GM18951 (cell line): ENCODE measurements around the gene SCO1.

ENCODE experiments used
- POLR2A ChIP-seq: IDR thresholded peaks from 4 replicates; pipeline ENCODE4 v1.6.1; 2011; ENCODE audit warnings: mild to moderate bottlenecking; ENCODE audit not compliant: insufficient read length, insufficient read depth; ENCODE audit errors: extremely low read depth
- in situ Hi-C: fragments of 300-500 bp; cut with MboI; formaldehyde crosslinking; loops from one replicate; pipeline ENCODE4 v1.12.0; 2022; ENCODE audit warnings: low sequenced_read_pairs, mixed read lengths, inconsistent platforms; ENCODE audit not compliant: unreplicated experiment

SCO1 gene

DNA sequence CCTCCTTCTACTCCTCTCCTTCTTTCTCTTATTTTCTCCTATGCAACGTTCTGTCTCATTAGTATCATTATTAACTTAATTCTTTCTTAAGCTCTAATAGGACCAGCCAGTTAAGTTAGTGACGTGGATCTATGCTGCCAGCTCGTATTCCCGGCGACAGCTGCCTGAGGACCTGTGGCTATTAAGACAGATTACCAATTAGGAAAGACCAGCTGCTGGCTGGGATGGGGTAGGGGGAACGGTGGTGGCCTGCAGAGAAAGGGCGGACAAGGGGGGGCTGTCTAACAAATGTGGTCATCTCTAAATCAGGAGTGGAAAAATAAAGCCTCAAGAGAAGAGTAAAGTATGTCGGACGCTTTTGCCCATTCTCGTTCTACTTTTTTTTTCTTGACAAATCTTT, 39.5 kb downstream of the SCO1 start:
- TF ChIP-seq POLR2A: no peak
- in situ Hi-C loops: no loop called here

DNA sequence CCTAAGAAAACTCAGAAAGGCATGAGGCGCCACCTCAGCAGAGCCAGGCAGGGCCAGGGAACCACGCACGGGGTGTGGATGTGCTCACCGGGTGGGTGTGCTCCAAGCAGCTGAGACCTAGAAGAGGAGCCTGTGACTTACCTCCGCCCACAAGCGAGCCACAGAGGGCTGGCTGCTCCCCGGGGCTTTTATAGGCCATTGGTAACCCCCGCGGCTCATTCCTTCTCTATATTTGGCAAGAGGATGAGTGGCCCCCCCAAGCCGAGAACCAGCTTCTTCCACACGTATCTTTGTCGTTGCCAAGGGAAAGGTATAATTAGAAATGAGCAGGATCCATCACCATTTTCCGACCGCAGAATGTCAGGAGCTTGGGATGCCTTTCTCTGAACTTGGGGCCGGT, 40.2 kb downstream of the SCO1 start, which contains the start of gene MYH3:
Gene MYH3, minus strand, starts transcription at position 162 of the 400 bp plus-strand sequence. CDS start 2,245 bp downstream, outside the sequence.
- in situ Hi-C loops: no loop called here
- no peak for TF ChIP-seq POLR2A

DNA sequence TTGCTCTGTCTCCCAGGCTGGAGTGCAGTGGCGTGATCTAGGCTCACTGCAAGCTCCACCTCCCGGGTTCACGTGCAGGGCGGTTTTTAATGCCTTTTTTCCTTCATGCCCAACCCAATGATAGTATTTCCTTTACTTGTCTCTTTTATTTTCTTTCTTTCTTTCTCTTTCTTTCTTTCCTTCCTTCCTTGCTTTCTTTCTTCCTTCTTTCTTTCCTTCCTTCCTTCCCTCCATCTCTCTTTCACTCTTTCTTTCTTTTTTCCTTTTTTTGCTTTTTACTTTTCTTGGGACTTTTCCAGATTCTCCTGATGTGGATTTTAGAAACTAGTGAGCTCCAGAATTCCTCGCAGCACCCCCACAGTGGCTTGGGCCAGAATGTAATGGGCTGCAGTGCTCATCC, 43.3 kb downstream of the SCO1 start:
- TF ChIP-seq POLR2A: no peak
- in situ Hi-C loops: no loop called here

DNA sequence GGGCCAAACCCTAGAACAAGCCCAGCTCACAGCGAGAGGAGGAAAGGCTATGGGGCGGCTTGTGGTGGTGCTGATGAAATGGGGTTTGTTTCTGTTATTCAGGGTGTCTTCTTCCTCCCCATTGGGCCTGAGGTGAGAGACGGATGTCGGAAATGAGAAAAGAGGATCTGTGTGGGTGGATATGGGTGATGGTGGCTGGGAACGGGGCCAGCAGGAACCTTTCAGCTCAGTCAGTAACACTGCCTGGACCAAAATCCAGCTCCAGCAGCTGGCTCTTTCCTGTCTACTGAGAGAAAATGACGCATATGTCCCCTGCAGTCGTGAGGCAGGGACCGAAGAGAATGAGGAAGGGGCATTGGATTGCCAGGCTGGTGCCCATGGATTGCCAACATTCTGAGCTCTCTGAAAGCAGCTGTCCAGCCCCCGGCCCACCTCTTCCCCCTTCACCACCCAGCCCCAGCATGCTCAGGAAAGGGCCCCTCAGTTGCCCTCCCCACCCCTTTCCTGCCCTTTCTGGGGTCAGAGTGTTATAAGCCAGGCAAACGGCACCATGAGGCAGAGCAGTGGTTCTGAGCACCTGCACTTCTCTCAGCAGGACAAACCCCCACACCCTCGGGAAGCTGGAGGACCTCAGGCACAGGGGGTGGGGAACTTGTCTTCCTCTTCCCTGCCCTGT, 44.2 kb downstream of the SCO1 start:
- no peak for TF ChIP-seq POLR2A
- in situ Hi-C loops: no loop called here

DNA sequence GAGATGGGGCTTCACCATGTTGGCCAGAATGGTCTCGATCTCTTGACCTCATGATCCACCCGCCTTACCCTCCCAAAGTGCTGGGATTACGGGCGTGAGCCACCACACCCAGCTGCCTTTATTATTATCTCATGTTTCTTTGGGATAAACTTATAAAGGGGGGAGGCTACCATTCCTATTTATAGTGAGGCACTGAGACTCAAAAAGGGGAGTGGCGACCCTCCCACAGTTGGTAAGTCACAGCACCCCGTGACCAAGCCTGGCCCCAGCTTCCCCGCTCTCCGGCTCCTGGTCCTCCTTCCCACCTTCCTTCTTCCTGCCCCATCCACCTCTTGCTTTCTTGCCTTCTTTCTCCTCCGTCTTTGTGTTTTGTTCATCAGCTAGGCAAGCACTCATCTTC, 45.4 kb downstream of the SCO1 start:
- in situ Hi-C loops: no loop called here
- TF ChIP-seq POLR2A: no peak

DNA sequence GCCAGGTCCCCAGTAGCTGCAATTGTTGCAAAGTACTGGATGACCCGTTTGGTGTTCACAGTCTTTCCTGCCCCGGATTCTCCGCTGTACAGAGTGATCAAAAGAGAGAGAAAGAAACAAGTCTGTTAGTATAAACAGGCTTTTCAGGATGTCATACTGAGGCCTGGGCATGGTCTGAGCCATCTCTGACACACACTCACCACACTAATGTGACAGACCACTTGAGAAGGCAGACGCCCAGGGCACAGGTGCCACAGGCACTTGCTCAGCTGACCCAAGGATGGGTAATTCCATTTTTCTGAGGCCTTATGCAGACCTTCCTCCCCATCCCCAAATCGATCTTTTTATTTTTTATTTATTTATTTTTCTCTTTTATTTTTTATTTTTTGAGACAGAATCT, 47.7 kb downstream of the SCO1 start:
- in situ Hi-C loops: loop anchor here (10.0 kb wide), 1 partner anchor 195 kb away; no protein-coding TSS in a partner anchor
- TF ChIP-seq POLR2A: no peak

DNA sequence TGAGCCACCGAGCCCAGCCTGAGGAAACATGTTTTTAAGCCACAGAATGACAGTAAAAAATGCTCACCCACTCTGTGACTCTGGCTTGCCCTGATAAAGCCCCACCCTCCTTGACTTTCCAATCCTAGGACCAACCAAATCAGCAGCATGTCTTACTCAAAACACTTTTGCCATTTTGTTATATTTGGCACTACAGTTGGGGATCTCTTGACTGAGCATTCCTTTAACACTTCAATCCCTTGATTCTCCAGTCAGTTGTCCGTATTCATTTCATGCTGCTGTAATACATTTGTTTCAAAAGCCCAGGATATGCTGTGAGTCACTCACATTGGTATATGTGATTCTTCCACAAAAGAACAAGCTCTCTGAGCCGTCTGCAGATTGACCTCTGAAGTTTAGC, 48.4 kb downstream of the SCO1 start:
- TF ChIP-seq POLR2A: no peak
- in situ Hi-C loops: loop anchor here (10.0 kb wide), 1 partner anchor 196 kb away; no protein-coding TSS in a partner anchor

DNA sequence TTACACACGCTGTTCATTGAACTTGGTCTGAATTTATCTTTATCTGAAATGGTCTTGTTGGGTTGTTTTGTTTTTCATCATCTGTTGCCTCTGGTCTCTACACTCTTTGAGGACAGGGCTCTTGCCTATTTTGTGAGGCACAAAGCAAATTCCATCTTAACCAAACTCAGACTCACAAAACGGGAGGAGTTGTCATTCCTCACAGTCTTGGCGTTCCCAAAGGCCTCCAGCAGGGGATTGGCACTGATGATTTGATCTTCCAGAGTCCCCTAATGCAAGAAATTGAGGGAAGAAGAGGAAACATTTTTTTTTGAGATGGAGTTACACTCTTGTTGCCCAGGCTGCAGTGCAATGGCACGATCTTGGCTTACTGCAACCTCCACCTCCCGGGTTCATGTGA, 49.0 kb downstream of the SCO1 start:
- no peak for TF ChIP-seq POLR2A
- in situ Hi-C loops: loop anchor here (10.0 kb wide), 1 partner anchor 196 kb away; no protein-coding TSS in a partner anchor

DNA sequence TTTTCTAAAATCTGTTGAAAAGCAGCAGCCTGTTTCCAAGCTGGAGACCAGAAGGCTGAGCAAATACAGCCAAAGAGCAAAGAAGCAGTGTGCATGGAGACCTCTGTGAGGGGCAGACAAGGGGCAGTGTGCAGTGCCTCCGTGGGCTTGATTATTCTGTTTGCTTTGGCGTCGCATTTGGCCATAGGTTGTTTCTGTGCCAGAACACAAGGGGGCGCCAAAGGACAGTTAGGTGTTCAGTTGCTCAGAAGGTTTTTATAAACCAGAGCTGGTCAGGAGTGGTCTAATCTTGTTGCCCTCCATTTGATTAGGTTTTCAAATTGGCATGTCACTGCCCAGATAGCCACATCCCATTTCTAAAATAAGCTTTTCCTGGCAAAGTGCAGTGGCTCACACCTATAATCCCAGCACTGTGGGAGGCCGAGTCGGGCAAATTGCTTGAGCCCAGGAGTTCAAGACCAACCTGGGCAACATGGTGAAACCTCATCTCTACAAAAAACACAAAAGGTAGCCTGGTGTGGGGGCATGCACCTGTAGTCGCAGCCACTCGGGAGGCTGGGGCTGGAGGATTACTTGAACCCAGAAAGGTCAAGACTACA, 50.8 kb downstream of the SCO1 start:
- in situ Hi-C loops: loop anchor here (10.0 kb wide), 1 partner anchor 198 kb away; no protein-coding TSS in a partner anchor
- TF ChIP-seq POLR2A: no peak

DNA sequence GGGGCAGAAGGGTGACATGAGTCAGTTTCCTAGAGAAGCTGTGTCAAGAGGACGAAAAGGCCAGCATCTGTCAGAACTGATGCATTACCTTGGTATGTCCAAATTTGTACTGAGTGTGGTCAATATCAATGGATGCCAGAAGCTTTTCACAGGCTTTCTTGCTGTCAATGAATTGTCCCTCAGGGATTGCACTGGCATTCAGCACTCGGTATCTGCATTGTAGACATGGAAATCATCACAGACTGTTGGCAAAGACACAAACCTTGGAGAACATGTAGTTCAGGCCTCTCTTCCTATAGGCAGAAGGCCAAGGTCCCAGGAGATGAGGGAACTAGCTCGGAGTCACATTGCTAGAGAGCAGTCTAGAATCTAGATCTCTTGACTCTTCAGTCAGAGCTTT, 56.9 kb downstream of the SCO1 start:
- in situ Hi-C loops: loop anchor here (10.0 kb wide), 1 partner anchor 204 kb away; no protein-coding TSS in a partner anchor
- no peak for TF ChIP-seq POLR2A

DNA sequence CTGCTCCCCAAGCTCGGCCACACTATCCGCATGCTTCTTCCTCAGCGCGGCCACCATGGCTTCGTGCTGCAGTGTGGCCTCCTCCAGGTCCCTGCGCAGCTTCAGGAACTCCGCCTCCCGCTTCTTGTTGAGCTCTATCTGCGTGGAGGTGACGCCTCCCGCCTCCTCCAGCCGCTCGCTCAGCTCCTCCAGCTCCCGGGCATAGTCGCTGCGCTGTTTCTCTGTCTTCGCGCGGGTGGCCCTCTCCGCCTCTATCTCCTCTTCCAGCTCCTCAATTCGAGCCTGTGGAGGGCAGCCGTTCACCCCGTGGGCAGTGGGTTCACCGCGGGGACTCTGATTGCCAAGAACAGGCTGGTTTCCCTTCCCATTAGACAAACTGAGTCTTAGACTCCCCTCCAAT, 59.2 kb downstream of the SCO1 start:
- in situ Hi-C loops: no loop called here
- no peak for TF ChIP-seq POLR2A

DNA sequence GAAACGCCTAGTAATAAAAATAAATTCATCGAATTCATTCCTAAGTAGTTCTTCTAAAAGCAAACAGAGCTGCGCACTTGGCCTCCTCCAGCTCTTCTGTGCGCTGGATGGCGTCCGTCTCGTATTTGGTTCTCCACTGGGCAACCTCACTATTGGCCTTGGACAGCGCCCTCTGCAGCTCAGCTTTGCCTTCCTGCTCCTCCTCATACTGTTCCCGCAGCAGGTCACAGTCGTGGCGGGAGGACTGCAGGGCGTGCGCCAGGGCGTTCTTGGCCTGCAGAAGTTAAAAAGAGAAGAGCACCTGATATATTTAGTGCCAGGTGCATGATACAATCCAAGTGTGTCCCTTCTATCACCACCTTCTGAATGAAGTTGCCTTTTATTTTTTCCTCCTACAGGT, 62.0 kb downstream of the SCO1 start:
- TF ChIP-seq POLR2A: no peak
- in situ Hi-C loops: no loop called here

DNA sequence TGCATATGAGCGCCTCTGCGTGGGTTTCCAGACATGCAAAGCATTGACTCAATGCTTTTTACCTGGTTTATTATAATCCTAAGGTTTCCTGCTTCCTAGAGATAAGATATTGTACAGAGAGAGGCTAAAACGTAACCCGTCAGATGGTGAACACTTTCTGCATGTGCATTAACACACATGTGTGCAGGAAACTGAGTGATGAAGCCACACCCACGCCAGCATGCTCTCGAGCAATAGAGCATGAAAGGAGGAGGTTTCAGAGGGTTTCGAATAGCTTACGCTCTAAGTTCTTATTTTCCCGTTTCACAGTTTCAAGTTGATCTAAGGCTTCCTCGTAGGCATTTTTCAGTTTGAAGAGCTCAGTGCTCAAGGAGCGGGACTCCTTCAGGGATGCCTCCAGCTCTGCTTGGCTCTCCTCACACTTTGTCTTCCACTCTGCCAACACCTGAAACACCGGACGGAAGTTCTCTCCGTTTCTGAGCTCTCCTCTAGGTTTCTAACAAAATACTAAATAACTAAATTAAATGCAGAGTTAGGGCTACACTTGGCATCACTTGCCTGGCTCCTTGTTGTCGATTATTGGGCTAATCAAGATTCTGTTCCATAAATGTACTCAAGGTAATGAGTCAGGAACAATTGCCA, 63.5 kb downstream of the SCO1 start:
- in situ Hi-C loops: no loop called here

DNA sequence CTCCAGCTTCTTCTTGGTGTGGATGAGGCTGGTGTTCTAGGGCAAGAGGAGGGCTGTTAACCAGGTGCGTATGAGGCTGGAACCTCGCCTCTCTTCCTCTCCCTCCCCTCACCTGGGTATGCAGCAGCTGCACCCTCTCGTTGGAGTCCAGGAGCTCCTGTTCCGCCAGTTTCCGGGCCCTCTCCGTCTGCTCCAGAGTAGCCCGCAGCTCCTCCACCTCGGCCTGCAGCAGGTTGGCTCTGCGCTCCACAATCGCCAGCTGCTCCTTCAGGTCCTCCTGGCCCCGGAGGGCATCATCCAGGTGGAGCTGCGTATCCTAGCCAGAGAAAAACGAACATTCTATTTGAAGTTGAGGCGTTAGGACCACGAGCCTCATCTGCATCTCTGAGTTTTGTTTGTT, 65.6 kb downstream of the SCO1 start:
- in situ Hi-C loops: no loop called here
- TF ChIP-seq POLR2A: no peak

More for the DNA sequence above, 63.5 kb downstream of the SCO1 start:
- TF ChIP-seq POLR2A: no peak

DNA sequence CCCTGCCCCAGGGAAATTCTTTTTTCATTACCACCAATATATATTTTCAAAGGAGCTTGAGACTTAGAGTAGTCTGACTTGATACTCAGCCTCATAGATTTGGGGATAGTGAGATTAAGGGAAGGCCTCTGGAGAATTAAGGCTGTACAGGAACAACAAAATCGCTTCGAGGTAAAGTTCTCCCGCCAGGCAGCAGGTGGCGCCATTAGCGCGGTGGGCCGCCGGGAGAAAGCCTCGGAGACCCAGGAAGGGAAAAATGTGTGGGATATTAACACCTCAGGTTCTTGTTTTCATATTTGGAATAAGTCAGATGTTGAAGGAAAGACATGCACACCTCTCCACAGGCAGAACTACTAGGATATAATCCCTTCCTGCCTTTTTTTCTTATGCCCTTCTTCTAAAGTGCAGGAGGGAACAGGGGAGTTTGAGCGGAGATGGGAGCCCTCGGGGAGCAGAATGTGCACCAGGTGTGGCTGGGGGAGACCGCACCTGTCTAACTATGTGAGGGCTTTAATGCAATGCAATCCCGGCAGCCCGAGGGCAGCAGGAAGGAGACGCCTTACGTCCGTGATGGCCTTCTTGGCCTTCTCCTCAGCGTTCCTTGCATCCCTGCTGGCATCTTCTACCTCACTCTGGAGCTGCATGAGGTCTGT, 66.2 kb downstream of the SCO1 start:
- in situ Hi-C loops: no loop called here
- no peak for TF ChIP-seq POLR2A
